NOMO-1 (cell line): Measurements from ENCODE around the gene C19orf38.
"Not testable (repeated sequence)": the region's sequence is repeated elsewhere in the genome, so short reads cannot be mapped to it uniquely, and the experiment has no call there.

Experiments used
- DNase-seq, 2 experiments: peaks; one replicate each; lab custom pipeline; 2025; ENCODE audit not compliant: unreplicated experiment in 2 of 2; lab: John Stamatoyannopoulos, UW

C19orf38 gene

GRCh38 chr19:10839114-10840050, 8.8 kb upstream of the C19orf38 start:
- no peak for DNase-seq

- DNase-seq, result no peak
Measured at GRCh38 chr19:10842788-10843187, 5.4 kb upstream of the C19orf38 start.

GRCh38 chr19:10846500-10847202, 1.6 kb upstream of the C19orf38 start:
- DNase-seq, result no peak

DNA sequence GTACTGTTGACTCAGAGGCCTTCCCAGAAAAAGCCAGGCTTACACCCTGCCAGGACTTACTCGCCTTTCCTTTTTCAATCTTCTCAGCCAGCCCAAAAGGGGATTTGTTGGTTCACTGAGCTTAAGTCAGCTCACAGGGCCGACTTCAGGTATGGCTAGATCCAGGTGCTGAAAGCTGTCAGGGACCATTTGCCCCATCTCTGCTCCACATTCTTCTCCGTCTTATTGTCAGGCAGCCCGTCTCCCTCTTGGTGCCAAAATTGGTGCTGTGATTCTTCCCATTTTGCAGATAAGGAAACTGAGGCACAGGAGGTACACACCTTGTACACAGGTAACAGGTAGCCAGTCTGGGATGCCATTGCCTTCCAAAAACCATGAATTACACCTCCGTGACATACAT, 2.4 kb downstream of the C19orf38 start:
- DNase-seq, result no peak

DNA sequence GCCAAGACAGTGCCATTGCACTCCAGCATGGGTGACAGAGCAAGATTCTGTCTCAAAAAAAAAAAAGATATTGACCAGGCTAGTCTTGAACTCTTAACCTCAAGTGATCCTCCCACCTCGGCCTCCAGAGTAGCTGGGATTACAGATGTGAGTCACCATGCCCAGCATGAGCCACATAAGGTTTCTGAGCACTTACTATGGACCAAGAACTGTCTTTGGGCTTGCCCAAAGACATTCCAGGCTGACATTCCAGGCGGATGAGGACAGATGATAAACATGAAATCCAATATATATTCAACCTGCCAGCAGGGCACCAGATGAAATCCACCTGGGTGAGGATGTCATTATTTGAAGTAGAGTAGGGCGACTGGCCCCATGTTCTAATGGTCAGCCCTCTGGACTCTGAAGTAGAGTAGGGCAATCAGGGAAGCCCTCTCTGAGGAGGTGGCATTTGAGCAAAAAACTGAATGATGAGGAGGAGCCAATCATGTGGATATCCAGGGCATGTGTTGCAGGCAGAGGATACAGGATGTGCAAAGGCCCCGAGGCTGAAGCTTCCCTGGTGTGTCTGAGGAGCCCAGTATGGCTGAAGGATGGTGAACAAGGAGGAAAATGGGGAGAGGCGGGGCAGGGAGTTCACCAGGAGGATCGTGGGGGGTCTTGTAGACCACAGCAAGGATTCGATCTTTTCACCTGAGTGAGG, 4.0 kb downstream of the C19orf38 start:
- no peak for DNase-seq

- no peak for DNase-seq
Measured at GRCh38 chr19:10852941-10853340, 4.7 kb downstream of the C19orf38 start.

DNA sequence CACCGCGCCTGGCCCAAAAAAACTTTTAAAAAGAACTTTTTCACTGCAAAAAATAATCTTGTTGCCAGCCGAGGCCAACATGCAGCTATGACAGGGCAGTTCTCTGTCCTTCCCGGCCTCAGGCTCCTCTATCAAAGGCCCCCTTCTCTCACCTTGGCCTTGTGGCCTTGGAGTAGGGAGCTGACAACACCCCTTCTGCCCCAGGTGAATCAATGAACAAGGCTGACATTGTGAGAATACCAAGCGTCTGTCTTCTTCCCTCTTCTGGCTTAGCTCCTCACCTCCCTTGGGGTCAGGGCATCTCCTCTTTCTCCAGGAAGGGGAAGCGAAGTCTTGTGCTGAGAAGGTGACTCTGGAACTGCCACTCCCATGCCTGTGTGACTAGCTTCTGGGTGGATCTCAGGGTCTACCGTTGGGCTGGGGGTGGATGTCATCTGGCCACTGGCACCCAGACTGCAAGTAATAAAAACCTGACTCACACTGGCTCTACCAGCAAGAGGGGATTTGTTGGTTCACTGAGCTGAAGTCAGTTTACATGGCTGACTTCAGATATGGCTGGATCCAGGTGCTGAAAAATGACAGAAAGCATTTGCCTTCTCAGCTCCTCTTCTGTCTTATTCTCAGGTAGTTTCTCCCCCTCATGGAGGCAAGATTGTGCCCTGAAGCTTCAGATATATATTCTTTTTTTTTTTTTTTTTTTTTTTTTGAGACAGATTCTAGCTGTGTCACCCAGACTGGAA, 6.3 kb downstream of the C19orf38 start:
- no peak for DNase-seq

DNA sequence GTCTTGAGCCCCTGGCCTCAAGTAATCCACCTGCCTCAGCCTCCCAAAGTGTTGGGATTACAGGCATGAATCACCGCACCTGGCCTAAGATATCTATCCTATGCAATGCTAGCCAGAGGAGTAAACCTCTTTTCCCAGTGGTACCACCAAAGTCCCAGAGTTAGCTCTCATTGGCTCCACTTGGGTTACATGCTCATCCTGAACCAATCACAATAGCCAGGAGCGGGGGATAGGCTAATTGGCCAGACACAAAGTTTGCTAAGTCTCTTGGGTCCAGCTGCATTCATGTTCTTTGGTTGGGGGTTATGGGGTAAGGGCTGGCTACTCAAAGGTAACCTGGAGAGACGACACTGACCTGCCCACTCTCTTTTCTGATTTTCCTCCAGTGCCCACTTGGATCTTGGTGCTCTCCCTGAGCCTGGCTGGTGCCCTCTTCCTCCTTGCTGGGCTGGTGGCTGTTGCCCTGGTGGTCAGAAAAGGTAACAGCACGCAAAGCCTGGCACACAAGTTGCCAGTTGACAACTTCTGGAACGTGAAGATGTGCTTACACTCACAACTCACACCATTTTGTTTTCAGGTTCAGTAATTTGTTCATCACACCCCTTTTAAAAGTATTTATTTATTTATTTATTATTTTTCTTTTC, 7.8 kb downstream of the C19orf38 start:
- no peak for DNase-seq

GRCh38 chr19:10856899-10857298, 8.7 kb downstream of the C19orf38 start:
- not testable (repeated sequence) for DNase-seq

GRCh38 chr19:10858204-10858828, 10.1 kb downstream of the C19orf38 start:
- DNase-seq, result peak in 1 of 2 experiments; percentile 17

- DNase-seq, result peak; percentile 49 to 65
Measured at GRCh38 chr19:10861103-10861651, 13.0 kb downstream of the C19orf38 start.

GRCh38 chr19:10862561-10863106, 14.4 kb downstream of the C19orf38 start:
- DNase-seq, result no peak

GRCh38 chr19:10863107-10863717, 15.0 kb downstream of the C19orf38 start:
- DNase-seq, result no peak

DNA sequence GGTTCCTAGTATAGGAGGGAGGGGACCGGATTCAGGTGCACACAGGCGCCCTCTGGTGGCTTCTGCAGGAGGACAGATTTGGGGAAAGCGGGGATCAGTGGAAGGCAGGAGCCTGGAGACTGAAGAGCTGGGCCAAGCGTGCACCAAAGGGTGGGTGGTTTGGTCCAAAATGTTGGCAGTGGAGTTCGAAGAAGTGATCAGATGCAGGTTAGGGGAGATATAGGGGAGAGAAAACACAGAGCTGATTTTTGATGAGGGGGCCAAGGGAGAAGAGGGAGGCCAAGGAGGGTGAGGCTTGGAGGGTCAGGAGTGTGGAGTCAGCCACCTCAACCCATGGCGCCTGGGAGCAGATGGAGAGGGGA, 16.3 kb downstream of the C19orf38 start:
- DNase-seq, result peak; percentile 48 to 68

- DNase-seq, result no peak
Measured at GRCh38 chr19:10866495-10866894, 18.3 kb downstream of the C19orf38 start.

DNA sequence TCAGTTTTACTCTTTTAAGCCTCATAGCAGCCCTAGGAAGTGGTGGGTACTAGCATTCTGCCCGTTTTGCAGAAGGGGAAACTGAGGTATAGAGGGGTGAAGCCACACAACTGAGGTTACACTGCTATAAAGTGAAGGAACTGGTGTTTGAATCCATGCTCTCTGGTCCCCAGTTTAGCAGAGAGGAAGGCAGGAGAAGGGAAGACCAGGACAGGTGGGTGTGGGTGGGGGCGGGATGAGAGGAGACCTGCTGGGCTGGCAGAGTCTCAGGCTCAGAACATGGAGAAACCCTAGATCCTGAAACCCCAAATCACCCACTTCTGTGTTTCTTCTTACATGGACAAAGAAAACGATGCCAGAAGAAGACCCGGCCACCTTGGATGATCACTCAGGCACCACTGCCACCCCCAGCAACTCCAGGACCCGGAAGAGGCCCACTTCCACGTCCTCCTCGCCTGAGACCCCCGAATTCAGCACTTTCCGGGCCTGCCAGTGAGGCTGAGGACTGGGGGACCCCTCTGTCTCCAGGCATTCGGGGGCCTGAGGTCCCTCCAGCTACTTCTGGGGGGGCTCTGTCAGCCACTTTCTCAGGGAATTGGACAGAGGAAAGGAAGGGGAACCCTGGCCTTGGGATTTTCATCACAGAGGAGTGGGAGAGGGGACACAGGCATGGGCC, 20.8 kb downstream of the C19orf38 start:
- DNase-seq, result no peak

- not testable (repeated sequence) for DNase-seq
Measured at GRCh38 chr19:10869872-10870311, 21.7 kb downstream of the C19orf38 start.

GRCh38 chr19:10870501-10870954, 22.3 kb downstream of the C19orf38 start:
- DNase-seq, result no peak
